ENCODE measurements around the gene ERFL. TPM values are rescaled to one million over a fixed set of nuclear protein-coding genes. Genes with fewer than 3 reads are reported as not detected.

The ERFL gene
- total and polyA plus RNA-seq, 8 donors, result 0.06 to 0.37 (median 0.22) TPM; not detected in 1

- H3K9me3 ChIP-seq, result no peaks in the 10 kb centered on the region
- FAIRE-seq, result no peak
- peak within 1 kb of the TSS; percentile 48 to 76 (median 64) for H3K27ac ChIP-seq
- peaks cover 10 to 21% (median 13%) of the 10 kb centered on the region in 3 donors for H3K4me1 ChIP-seq
- peak within 1 kb of the TSS; percentile 62 to 95 (median 87) for H3K4me3 ChIP-seq
- H3K27me3 ChIP-seq, result no peaks in the 10 kb centered on the region
- intact Hi-C loops (cut with DNase I), result no loop called here
- 6 to 14% methylated on average over 39 to 80 of the region's 80 CpGs for WGBS, 2 donors
- TF ChIP-seq, protein P1, sequence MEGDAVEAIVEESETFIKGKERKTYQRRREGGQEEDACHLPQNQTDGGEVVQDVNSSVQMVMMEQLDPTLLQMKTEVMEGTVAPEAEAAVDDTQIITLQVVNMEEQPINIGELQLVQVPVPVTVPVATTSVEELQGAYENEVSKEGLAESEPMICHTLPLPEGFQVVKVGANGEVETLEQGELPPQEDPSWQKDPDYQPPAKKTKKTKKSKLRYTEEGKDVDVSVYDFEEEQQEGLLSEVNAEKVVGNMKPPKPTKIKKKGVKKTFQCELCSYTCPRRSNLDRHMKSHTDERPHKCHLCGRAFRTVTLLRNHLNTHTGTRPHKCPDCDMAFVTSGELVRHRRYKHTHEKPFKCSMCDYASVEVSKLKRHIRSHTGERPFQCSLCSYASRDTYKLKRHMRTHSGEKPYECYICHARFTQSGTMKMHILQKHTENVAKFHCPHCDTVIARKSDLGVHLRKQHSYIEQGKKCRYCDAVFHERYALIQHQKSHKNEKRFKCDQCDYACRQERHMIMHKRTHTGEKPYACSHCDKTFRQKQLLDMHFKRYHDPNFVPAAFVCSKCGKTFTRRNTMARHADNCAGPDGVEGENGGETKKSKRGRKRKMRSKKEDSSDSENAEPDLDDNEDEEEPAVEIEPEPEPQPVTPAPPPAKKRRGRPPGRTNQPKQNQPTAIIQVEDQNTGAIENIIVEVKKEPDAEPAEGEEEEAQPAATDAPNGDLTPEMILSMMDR (IDR thresholded peaks at IDR 0.05), result no peak
- ATAC-seq, result peak; percentile 18 to 46 (median 28)
- H3K36me3 ChIP-seq, result no peaks in the 10 kb centered on the region
- peak in 5 of 6 donors; percentile 51 to 81 (median 54) for DNase-seq
Measured at GRCh38 chr19:41882568-41883462, 45.4 kb downstream of the ERFL start, which contains the start of gene ARHGEF1. ARHGEF1 (plus strand) TSS chr19:41883184; CDS start chr19:41888083, 4,899 bp downstream.

DNA sequence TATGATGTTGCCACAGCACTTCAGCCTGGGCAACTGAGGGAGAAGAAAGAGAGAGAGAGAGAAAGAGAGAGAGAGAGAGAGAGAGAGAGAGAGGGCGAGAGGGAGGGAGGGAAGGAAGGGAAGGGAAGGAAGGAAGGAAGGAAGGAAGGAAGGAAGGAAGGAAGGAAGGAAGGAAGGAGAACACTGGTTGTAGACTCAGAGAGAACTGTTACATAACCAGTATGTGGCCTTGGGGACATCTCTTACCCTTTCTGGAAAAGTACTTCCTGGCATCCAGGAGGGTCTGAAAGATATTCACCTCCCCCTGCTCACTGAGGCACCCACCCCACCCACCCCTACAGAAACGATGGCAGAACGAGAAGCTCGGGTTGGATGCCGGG lies 47.9 kb downstream of the ERFL start:
- H3K4me3 ChIP-seq, result no peak overlapping the region
- H3K4me1 ChIP-seq, result peaks cover 0 to 4% (median 0%) of the 10 kb centered on the region in 3 donors
- TF ChIP-seq, protein P1 (IDR thresholded peaks at IDR 0.05), result no peak
- no peaks in the 10 kb centered on the region for H3K36me3 ChIP-seq
- H3K9me3 ChIP-seq, result no peaks in the 10 kb centered on the region
- intact Hi-C loops (cut with DNase I), result no loop called here
- H3K27ac ChIP-seq, result no peak overlapping the region
- ATAC-seq (no peak), FAIRE-seq (no peak), DNase-seq (no peak)
- H3K27me3 ChIP-seq, result no peaks in the 10 kb centered on the region
- WGBS, 2 donors, result 56 to 71% methylated on average over 5 of the region's 5 CpGs

DNA sequence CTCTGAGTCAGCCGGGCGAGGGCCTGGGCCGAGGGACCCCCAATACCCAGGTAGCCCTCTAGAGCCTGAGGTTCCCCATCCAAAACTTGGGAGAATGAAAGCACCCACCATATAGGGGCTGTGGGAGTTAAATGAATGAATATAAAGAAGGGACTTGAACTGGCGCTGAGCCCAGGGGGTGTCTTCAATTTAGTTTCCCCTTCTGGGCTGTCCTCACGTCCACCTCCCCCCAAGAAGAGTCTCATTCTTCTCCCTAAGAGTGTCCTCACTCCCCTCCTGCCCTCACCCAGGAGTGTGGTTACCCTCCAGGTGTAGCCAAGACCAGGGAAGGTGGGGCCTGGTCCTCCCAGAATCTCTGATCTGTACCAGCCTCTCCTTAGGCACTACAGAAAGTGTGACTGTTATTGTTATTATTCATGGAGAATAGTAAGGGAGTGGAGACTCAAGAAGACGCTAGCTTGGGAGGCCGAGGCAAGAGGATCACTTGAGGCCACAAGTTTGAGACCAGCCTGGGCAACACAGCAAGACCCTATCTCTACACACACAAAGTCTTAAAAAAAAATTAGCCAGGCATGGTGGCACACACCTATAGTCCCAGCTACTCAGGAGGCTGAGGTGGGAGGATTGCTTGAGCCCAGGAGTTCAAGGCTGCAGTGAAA lies 48.5 kb downstream of the ERFL start:
- 55 to 69% methylated on average over 7 of the region's 7 CpGs for WGBS, 2 donors
- ATAC-seq, result no peak
- Histone ChIP-seq H3K9me3 (no peaks in the 10 kb centered on the region), H3K4me1 (peaks cover 0 to 1% (median 0%) of the 10 kb centered on the region in 3 donors), H3K27me3 (no peaks in the 10 kb centered on the region), H3K36me3 (no peaks in the 10 kb centered on the region), H3K4me3 (no peak overlapping the region), H3K27ac (no peak overlapping the region)
- intact Hi-C loops (cut with DNase I), result loop anchor here in 1 of 3 donors (5.0 kb wide), 1 partner anchor 68 kb away; no protein-coding TSS in a partner anchor
- FAIRE-seq, result no peak
- no peak for DNase-seq
- TF ChIP-seq, protein P1 (IDR thresholded peaks at IDR 0.05), result no peak

GRCh38 chr19:41879080-41879479 lies 49.2 kb downstream of the ERFL start:
- no peaks in the 10 kb centered on the region for H3K27me3 ChIP-seq
- no peak overlapping the region for H3K4me3 ChIP-seq
- no peaks in the 10 kb centered on the region for H3K4me1 ChIP-seq
- H3K27ac ChIP-seq, result no peak overlapping the region
- intact Hi-C loops (cut with DNase I), result loop anchor here in 1 of 3 donors (5.0 kb wide), 1 partner anchor 68 kb away; no protein-coding TSS in a partner anchor
- WGBS, 2 donors, result 73 to 79% methylated on average over 21 of the region's 21 CpGs
- FAIRE-seq (no peak), DNase-seq (no peak), ATAC-seq (no peak)
- no peaks in the 10 kb centered on the region for H3K36me3 ChIP-seq
- no peaks in the 10 kb centered on the region for H3K9me3 ChIP-seq
- TF ChIP-seq, protein P1 (IDR thresholded peaks at IDR 0.05), result no peak
